ENCODE data around the gene SGK1.

- no peak for TF ChIP-seq GATA2 (IDR thresholded peaks at IDR 0.05; ENCODE audit: low read depth, low read length)
- TF ChIP-seq GATA3 (IDR thresholded peaks at IDR 0.05; ENCODE audit: low read depth, low read length), result no peak
Observed at GRCh38 chr6:134257516-134257915, 60.4 kb downstream of the SGK1 start.

Data from SH-SY5Y (cell line).